Measurements from ENCODE around the gene CACNA1H.
A peak's percentile ranks its signal among the peaks of the same experiment; 100 is the strongest.
"Not testable (repeated sequence)": the region's sequence is repeated elsewhere in the genome, so short reads cannot be mapped to it uniquely, and the experiment has no call there.

CACNA1H gene

DNA sequence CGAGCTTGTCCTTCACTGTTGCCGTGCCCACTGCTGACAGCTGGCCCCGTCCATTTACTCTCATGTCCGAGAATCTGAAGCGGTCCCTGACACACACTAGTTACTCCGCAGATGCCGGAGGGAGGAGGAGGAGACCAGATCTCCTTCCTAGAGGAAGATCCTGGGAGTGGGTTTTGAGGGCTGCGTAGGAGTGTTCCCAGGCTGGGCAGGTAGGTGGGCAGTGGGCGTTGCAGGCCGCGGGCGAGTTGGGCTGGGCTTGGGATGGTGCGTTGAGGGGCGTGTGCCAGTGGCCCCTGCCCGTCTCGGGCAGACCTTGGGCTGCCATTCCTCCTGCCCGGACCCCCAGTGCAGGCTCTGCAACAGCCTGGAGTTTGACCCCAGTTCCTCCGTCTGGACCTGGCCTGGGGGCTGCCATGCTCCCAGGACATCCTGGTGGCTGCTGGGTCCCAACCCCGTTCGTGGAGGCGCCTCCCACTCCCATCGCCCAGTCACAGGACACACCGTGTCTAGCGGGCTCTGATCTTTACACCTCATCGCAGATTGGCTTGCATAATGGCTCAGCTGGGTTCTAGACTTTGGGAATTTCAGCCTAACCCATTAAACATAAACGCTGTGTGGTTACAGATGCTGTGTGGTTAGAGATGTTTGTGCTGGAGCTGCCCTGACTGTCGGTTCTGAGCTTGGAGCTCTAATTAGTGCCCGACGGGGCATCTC, 22.8 kb downstream of the CACNA1H start:
- no peak for TF ChIP-seq POLR2A (IDR thresholded peaks at IDR 0.05; ENCODE audit: low read depth, low read length)
- FAIRE-seq (no peak), DNase-seq (ENCODE audit: insufficient read length, low spot score) (no peak)

DNA sequence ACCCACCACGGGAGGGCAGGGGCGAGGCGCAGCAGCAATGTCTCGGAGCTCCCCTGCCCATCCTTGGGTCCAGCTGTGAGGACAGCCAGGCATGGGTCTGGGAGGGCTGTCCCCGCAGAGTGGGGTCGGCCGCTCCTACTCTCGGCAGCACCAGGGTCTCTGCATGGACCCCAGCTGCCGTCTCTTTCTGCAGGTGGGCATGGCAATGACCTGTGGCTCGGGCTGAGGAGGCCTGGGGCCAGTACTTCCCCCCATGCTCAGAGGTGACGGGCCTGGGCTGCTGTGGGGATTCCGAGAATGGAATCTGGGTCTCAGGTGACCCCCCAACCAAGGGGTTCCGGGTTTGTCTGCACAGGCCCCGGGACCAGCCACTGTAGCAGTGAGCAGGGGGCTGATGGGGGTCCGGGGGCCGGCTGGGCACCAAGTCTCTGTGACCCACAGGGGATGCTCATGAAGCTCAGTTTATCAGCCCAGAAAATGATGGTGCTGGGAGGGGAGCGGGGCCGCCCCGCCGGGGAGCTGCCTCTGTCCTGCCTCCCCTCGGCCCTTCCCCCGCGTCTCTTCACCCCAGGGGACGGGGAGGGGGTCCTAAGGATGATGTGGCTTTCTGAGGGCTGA, 23.5 kb downstream of the CACNA1H start:
- TF ChIP-seq POLR2A (IDR thresholded peaks at IDR 0.05; ENCODE audit: low read depth, low read length) = no peak
- no peak for DNase-seq (ENCODE audit: insufficient read length, low spot score)
- FAIRE-seq = no peak

- no peak for TF ChIP-seq POLR2A (IDR thresholded peaks at IDR 0.05; ENCODE audit: low read depth, low read length)
- DNase-seq (ENCODE audit: insufficient read length, low spot score) (no peak), FAIRE-seq (no peak)
Observed at GRCh38 chr16:1177053-1177452, 24.1 kb downstream of the CACNA1H start.

DNA sequence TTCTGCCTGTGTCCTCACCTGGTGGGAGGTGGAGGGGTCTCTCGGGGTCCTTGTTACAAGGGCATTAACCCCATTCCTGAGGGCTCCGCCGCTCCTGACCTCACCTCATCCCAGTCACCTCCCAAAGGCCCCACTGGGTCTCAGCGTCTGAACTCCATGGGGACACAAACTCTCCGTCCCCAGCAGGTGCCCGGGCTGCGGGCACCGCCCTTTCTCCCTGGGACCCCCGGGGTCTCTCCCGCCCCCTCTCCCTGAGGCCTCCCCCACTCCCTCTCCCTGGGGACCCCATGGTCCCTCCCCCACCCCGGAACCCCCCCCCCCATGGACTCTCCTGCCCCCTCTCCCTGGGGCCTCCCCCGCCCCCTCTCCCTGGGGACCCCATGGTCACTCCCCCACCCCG, 24.8 kb downstream of the CACNA1H start:
- FAIRE-seq = no peak
- no peak for DNase-seq (ENCODE audit: insufficient read length, low spot score)
- TF ChIP-seq POLR2A (IDR thresholded peaks at IDR 0.05; ENCODE audit: low read depth, low read length) = no peak

GRCh38 chr16:1178295-1178910, 25.5 kb downstream of the CACNA1H start:
- no peak for TF ChIP-seq POLR2A (IDR thresholded peaks at IDR 0.05; ENCODE audit: low read depth, low read length)
- DNase-seq (ENCODE audit: insufficient read length, low spot score) (no peak), FAIRE-seq (no peak)

DNA sequence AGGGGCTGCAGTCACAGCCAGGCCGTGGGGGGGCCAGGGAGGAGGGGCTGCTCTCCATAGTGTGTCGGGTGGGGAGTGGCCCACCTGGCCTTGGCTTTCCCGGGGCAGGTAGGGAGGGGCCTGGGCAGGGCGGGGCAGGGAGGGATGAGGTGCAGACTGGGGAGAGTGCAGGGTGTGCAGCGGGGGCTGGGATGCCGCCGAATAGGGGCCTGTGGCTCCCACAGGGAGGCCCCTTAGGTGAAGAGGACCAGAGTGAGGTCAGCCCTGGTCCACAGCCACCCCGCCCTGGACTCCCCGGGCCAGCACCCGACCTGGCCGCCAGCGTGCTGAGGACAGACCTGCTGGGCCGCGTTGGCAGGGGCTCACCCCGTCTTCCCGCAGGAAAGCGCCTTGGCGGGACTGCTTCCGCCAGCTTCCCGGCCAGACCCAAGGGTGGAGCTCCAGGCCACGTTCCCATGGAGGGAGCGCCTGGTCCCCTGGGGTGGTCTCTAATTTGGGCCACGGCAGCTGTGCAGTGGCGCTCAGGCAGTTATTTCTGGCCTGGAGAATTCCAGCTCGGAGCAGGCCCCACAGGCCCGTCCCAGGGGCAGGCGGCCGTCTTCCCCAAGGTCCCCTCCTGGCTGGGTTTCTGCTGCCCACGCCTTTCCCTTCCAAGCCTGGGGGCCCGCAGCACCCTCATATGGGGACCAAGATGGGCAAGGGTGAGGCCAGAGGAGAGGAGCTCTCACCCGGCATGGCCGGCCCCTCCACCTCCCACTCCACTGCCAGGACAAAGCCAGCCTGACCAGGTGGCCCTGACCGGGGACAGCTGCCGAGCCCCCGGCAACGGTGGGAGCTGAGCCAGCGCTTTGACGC, 27.9 kb downstream of the CACNA1H start:
- no peak for TF ChIP-seq POLR2A (IDR thresholded peaks at IDR 0.05; ENCODE audit: low read depth, low read length)
- FAIRE-seq (no peak), DNase-seq (ENCODE audit: insufficient read length, low spot score) (no peak)

DNA sequence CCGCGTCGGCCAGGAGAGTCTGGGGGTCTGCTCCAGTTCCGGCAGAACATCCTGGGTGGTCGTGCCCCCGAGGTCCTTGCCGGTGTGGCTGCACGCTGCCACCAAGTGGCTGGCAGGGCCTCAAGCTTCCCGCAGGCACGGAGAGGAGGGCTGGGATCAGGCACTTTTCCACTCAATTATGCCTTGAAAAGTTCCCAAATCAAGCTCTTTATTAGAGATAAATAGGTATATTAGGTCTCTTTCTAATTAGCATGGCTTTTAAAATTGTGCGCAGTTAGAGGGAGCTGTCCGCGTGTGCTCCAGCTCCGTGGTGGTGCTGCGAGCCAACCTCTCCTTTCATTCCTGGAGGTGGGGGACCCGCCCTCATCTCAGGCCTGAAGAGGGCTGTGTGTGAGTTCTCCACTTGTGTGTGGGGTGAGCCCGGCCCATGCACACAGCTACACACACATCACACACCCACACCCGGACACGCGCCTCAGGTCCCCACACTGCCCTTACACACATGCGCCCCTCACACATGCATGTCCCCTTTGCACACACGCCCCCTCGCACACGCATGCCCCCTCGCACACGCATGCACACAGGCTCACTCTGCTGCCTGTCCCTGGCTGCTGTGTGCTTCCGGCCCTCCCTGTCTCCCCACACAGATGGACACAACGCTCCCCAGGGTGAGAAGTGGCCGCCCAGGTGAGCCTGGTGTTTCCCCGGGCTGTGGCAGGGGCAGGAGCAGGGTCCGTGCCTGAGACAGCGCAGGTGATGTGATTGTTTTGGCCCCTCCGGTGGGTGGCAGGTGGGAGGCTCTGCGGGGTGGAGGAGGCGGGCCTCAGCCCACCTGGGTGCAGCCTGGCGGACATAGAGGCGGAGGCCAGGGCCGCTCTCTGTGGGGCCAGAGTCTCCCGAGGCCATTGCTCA, 28.8 kb downstream of the CACNA1H start:
- DNase-seq (ENCODE audit: insufficient read length, low spot score) (no peak), FAIRE-seq (no peak)
- no peak for TF ChIP-seq POLR2A (IDR thresholded peaks at IDR 0.05; ENCODE audit: low read depth, low read length)

DNA sequence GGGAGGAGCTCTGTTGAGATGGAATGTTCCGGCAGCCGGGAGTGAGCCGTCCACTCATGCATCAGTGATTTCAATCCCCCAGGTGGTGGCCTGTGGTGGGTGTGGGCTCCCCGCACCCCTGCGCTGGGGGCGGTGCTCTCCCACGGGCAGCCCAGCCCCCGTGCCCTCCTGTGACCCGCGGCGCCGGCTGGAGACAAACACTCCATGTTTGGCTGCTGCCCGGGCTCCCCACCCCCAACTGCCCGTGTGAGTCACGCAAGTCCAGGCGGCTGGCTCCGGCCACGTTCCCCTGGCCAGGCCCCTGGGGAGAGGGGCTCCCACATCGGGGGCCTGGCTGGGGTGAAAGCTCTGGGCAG, 29.4 kb downstream of the CACNA1H start:
- DNase-seq (ENCODE audit: insufficient read length, low spot score) = peak; percentile 78
- TF ChIP-seq POLR2A (IDR thresholded peaks at IDR 0.05; ENCODE audit: low read depth, low read length) = peak; percentile 1; the same call in 1 of the 2 replicates
- FAIRE-seq = no peak

DNA sequence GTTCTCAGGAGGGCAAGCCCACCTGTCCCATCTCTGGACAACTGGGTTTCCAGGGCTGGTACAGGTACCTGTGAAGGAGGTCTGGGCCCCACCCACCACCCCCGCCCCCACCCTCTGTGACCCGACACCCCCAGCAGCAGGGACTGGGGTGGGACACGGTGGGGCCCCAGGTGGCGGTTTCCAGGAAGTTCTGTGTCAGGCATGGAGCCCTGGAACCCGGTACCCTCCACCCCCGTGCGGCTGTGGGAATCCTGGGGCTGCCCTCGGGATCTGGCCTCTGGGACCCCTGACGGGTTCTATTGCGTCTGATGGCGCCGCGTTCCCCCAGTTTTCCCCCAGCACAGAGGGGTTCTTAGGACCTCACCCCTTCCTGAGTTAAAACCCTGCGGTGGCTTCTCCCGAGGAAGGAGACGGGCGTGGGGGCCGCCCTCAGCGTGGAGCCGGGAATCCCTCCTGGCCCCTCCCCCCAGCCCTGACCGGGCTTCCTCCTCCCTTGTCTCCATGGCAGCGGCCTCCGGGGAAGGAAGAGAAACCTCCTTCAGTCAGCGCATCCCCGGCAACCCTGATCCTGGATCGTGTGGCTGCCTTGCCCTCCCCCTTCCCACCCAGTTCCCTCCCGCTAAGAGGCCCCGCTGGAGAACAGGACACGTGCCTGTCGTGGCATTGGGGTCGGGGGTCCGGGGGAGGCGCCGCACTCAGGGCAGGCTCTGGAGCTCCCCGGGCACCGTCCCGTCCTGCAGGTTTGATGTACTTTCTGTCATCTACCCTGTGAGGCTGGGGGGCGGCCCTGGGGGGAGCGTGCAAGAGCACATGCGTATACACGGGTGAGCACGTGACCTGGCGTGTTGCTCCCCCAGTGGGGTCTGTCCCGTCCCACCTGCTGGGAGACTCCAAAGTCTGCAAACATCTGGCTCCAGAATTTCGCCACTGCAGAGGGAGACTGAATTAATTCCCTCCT, 30.3 kb downstream of the CACNA1H start:
- DNase-seq (ENCODE audit: insufficient read length, low spot score) (peak; percentile 86), FAIRE-seq (no peak)
- TF ChIP-seq POLR2A (IDR thresholded peaks at IDR 0.05; ENCODE audit: low read depth, low read length) = no peak

DNA sequence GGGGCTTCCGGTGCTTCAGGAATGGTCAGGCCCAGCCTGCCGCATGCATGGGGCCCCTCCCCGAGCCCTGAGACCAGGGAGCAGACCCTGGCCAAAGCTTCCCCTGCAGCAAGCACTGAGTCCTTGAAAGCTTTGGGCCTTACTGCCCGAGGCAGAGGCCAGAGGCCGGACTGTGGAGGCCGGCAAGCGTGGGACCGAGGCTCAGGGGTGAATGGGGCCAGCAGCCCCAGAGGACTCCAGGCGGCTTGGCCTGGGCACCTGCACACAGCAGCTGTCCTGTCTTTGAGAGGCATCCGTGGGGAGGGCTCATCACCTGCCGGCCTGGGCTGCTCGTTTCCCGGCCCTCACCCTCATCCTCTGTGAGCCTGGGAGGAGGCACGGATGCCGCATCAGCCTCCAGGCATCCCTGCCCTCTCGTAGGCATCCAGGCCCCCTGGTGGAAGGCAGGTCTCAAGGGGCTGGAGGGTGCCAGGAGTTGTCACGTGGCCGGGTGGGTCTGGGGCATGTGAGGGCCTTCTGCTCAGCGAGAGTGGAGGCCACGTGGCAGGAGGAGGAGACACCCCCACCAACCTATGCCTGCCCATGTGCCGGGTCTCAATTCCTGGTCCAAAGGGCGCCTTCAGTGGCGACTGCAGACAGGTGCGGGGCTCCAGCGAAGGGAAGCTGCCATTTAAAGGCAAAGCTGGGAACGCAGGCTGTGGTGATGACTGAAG, 31.4 kb downstream of the CACNA1H start:
- DNase-seq (ENCODE audit: insufficient read length, low spot score) (no peak), FAIRE-seq (no peak)
- TF ChIP-seq POLR2A (IDR thresholded peaks at IDR 0.05; ENCODE audit: low read depth, low read length) = no peak

GRCh38 chr16:1184980-1185379, 32.1 kb downstream of the CACNA1H start:
- TF ChIP-seq POLR2A (IDR thresholded peaks at IDR 0.05; ENCODE audit: low read depth, low read length) = no peak
- FAIRE-seq (no peak), DNase-seq (ENCODE audit: insufficient read length, low spot score) (no peak)

GRCh38 chr16:1185460-1186207, 32.7 kb downstream of the CACNA1H start:
- DNase-seq (ENCODE audit: insufficient read length, low spot score); FAIRE-seq: not testable (repeated sequence)
